H1 (cell line): ENCODE results near the gene C2CD5. TPM values are rescaled to one million over a fixed set of nuclear protein-coding genes. Genes with fewer than 3 reads are reported as not detected.

Experiments
- polyA plus RNA-seq, 7 experiments: library from polyadenylated mRNA; depleted of rRNA in 3 of 7; stranded (reverse) in 5 of 7; unstranded in 2 of 7; fragments of >200 nt in 5 of 7; fragments of 200-250 nt in 2 of 7; gene quantifications; 1 replicate in 5 of 7; 2 replicates in 1 of 7; 4 replicates in 1 of 7; pipeline versions ENCODE4 v1.2.1 to v1.2.3, GENCODE V29; 2011 to 2013; ENCODE audit warnings: missing spikeins in 2 of 7, mixed read lengths in 2 of 7
- total RNA-seq: library from RNA; stranded (reverse); fragmentation: NEBNext Ultra II Directional; extraction: Animal tissue kit (Norgen Biotek cat#: 25700); gene quantifications from 2 replicates; pipeline ENCODE4 v1.2.1, GENCODE V29; 2021
- TF ChIP-seq, protein P1 (sequence below): fragments of 300-600 bp; sonication (generic); IDR thresholded peaks from 2 replicates; pipeline ENCODE4 v1.7.1; 2012; ENCODE audit warnings: low read length, moderate library complexity, mild to moderate bottlenecking, inconsistent platforms; ENCODE audit not compliant: insufficient replicate concordance

C2CD5 gene
- total and polyA plus RNA-seq, 2 of the 8 experiments (the other 6 are each of a cell fraction or from before 2014, with no cell fraction given), result 21.9 to 45.9 TPM

GRCh38 chr12:22518060-22518719, 26.2 kb downstream of the C2CD5 start (continued):
- TF ChIP-seq, protein P1, sequence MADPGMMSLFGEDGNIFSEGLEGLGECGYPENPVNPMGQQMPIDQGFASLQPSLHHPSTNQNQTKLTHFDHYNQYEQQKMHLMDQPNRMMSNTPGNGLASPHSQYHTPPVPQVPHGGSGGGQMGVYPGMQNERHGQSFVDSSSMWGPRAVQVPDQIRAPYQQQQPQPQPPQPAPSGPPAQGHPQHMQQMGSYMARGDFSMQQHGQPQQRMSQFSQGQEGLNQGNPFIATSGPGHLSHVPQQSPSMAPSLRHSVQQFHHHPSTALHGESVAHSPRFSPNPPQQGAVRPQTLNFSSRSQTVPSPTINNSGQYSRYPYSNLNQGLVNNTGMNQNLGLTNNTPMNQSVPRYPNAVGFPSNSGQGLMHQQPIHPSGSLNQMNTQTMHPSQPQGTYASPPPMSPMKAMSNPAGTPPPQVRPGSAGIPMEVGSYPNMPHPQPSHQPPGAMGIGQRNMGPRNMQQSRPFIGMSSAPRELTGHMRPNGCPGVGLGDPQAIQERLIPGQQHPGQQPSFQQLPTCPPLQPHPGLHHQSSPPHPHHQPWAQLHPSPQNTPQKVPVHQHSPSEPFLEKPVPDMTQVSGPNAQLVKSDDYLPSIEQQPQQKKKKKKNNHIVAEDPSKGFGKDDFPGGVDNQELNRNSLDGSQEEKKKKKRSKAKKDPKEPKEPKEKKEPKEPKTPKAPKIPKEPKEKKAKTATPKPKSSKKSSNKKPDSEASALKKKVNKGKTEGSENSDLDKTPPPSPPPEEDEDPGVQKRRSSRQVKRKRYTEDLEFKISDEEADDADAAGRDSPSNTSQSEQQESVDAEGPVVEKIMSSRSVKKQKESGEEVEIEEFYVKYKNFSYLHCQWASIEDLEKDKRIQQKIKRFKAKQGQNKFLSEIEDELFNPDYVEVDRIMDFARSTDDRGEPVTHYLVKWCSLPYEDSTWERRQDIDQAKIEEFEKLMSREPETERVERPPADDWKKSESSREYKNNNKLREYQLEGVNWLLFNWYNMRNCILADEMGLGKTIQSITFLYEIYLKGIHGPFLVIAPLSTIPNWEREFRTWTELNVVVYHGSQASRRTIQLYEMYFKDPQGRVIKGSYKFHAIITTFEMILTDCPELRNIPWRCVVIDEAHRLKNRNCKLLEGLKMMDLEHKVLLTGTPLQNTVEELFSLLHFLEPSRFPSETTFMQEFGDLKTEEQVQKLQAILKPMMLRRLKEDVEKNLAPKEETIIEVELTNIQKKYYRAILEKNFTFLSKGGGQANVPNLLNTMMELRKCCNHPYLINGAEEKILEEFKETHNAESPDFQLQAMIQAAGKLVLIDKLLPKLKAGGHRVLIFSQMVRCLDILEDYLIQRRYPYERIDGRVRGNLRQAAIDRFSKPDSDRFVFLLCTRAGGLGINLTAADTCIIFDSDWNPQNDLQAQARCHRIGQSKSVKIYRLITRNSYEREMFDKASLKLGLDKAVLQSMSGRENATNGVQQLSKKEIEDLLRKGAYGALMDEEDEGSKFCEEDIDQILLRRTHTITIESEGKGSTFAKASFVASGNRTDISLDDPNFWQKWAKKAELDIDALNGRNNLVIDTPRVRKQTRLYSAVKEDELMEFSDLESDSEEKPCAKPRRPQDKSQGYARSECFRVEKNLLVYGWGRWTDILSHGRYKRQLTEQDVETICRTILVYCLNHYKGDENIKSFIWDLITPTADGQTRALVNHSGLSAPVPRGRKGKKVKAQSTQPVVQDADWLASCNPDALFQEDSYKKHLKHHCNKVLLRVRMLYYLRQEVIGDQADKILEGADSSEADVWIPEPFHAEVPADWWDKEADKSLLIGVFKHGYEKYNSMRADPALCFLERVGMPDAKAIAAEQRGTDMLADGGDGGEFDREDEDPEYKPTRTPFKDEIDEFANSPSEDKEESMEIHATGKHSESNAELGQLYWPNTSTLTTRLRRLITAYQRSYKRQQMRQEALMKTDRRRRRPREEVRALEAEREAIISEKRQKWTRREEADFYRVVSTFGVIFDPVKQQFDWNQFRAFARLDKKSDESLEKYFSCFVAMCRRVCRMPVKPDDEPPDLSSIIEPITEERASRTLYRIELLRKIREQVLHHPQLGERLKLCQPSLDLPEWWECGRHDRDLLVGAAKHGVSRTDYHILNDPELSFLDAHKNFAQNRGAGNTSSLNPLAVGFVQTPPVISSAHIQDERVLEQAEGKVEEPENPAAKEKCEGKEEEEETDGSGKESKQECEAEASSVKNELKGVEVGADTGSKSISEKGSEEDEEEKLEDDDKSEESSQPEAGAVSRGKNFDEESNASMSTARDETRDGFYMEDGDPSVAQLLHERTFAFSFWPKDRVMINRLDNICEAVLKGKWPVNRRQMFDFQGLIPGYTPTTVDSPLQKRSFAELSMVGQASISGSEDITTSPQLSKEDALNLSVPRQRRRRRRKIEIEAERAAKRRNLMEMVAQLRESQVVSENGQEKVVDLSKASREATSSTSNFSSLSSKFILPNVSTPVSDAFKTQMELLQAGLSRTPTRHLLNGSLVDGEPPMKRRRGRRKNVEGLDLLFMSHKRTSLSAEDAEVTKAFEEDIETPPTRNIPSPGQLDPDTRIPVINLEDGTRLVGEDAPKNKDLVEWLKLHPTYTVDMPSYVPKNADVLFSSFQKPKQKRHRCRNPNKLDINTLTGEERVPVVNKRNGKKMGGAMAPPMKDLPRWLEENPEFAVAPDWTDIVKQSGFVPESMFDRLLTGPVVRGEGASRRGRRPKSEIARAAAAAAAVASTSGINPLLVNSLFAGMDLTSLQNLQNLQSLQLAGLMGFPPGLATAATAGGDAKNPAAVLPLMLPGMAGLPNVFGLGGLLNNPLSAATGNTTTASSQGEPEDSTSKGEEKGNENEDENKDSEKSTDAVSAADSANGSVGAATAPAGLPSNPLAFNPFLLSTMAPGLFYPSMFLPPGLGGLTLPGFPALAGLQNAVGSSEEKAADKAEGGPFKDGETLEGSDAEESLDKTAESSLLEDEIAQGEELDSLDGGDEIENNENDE, result no peak
